Thyroid gland (tissue), 4 donors: ENCODE data around the gene SNX14.

Experiments used
- POLR2A ChIP-seq, 2 donors: fragments of 450-650 bp; IDR thresholded peaks; one replicate each; pipeline ENCODE4 v1.6.1; 2017; ENCODE audit warnings: antibody characterized with exemption in 2 of 2, mild to moderate bottlenecking in 2 of 2, moderate library complexity in 1 of 2
- TF ChIP-seq, protein P1 (sequence below), 6 experiments: fragments of 200-600 bp in 3 of 6; fragments of 450-650 bp in 3 of 6; sonication (generic) in 3 of 6; IDR thresholded peaks; one replicate each; pipeline ENCODE4 v1.5.1; 2016 to 2019; ENCODE audit warnings: antibody characterized with exemption in 6 of 6, mild to moderate bottlenecking in 2 of 6, inconsistent platforms in 1 of 6, moderate library complexity in 1 of 6

DNA sequence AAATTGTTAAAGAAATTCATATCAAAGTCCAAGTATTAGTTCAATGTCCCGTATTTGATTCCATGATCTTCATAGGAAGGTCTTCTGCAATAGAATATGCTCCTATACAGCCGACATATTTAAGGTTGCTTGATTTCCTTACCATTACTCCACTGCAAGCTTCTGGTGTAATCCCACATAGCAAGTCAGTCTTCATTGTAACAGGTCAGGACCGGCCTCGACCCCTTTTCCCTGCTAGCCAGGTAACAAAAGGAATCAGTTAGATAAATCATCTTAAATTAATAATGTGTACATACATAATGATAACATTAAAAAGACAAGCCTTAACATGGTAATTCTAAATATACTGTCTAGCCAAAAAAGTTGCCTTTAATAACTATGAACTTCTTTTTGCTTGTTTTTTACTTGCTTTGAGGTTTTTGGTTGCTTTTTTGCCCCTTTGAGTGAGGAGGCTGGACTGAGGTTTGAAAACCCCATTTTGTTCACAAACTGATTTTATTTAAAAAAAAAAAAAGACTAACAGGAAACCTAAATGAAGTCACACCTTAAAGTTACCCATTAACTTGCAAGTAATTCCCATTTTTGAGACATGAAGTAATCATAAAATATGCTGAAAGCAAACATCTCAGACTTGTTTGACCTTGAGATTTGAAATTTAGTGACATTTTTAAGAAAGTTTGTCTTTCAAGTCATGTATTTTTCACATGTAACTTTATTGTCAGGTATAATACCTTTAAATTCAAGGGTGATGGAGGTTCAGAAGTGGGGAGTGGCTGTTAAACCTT, 19.2 kb upstream of the SNX14 start:
- TF ChIP-seq, protein P1, sequence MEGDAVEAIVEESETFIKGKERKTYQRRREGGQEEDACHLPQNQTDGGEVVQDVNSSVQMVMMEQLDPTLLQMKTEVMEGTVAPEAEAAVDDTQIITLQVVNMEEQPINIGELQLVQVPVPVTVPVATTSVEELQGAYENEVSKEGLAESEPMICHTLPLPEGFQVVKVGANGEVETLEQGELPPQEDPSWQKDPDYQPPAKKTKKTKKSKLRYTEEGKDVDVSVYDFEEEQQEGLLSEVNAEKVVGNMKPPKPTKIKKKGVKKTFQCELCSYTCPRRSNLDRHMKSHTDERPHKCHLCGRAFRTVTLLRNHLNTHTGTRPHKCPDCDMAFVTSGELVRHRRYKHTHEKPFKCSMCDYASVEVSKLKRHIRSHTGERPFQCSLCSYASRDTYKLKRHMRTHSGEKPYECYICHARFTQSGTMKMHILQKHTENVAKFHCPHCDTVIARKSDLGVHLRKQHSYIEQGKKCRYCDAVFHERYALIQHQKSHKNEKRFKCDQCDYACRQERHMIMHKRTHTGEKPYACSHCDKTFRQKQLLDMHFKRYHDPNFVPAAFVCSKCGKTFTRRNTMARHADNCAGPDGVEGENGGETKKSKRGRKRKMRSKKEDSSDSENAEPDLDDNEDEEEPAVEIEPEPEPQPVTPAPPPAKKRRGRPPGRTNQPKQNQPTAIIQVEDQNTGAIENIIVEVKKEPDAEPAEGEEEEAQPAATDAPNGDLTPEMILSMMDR (IDR thresholded peaks at IDR 0.05): no peak
- TF ChIP-seq POLR2A (IDR thresholded peaks at IDR 0.05): no peak
